ENCODE measurements around the gene MARCHF2.
"Not testable (repeated sequence)": the region's sequence is repeated elsewhere in the genome, so short reads cannot be mapped to it uniquely, and the experiment has no call there.

DNA sequence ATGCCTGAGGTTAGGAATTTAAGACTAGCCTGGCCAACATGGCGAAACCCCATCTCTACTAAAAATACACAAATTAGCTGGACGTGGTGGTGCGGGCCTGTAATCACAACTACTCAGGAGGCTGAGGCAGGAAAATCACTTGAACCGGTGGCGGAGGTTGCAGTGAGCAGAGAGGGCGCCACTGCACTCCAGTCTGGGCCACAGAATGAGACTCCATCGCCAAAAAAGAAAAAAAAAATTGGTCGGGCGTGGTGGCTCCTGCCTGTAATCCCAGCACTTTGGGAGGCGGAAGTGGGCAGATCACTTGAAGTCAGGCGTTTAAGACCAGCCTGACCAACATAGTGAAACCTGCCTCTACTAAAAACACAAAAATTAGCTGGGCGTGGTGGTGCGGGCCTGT, 2.4 kb upstream of the MARCHF2 start:
- TF ChIP-seq, protein P1, sequence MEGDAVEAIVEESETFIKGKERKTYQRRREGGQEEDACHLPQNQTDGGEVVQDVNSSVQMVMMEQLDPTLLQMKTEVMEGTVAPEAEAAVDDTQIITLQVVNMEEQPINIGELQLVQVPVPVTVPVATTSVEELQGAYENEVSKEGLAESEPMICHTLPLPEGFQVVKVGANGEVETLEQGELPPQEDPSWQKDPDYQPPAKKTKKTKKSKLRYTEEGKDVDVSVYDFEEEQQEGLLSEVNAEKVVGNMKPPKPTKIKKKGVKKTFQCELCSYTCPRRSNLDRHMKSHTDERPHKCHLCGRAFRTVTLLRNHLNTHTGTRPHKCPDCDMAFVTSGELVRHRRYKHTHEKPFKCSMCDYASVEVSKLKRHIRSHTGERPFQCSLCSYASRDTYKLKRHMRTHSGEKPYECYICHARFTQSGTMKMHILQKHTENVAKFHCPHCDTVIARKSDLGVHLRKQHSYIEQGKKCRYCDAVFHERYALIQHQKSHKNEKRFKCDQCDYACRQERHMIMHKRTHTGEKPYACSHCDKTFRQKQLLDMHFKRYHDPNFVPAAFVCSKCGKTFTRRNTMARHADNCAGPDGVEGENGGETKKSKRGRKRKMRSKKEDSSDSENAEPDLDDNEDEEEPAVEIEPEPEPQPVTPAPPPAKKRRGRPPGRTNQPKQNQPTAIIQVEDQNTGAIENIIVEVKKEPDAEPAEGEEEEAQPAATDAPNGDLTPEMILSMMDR (IDR thresholded peaks at IDR 0.05) = not testable (repeated sequence)
- TF ChIP-seq POLR2A (IDR thresholded peaks at IDR 0.05) = not testable (repeated sequence)

All from lower leg skin (tissue), 3 donors.